Stimulated activated CD8-positive, alpha-beta memory T cell treated with anti-CD3 and anti-CD28 coated beads, Interleukin-15, amount 100 ng/mL, for 4 hours (primary cell): Measurements from ENCODE around the gene ELAVL4.
"Not testable (repeated sequence)": the region's sequence is repeated elsewhere in the genome, so short reads cannot be mapped to it uniquely, and the experiment has no call there.

Experiments used
- DNase-seq, 2 donors: peaks; one replicate each; pipeline ENCODE4 v3.0.0-alpha.2; 2020; ENCODE audit warnings: low read depth in 2 of 2

Gene ELAVL4

DNA sequence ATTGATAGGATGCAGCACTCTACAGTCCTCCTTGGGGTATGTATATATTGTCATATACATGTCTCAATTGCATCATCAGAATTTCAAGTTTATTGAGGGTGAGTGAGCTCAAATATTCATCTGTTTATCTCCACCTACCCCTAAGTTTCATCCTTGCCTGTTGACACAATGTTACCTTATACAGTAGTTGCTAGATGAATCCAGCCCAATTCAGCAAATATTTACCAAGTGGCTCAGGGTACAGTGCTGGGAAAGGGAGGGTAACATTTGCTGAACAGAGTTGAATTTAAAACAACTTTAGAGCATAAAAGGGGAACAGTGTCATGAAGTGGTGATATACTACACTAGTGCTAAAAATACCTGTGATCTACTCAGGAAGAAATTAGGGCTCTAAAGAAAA, 14.4 kb downstream of the ELAVL4 start:
- DNase-seq, result no peak

DNA sequence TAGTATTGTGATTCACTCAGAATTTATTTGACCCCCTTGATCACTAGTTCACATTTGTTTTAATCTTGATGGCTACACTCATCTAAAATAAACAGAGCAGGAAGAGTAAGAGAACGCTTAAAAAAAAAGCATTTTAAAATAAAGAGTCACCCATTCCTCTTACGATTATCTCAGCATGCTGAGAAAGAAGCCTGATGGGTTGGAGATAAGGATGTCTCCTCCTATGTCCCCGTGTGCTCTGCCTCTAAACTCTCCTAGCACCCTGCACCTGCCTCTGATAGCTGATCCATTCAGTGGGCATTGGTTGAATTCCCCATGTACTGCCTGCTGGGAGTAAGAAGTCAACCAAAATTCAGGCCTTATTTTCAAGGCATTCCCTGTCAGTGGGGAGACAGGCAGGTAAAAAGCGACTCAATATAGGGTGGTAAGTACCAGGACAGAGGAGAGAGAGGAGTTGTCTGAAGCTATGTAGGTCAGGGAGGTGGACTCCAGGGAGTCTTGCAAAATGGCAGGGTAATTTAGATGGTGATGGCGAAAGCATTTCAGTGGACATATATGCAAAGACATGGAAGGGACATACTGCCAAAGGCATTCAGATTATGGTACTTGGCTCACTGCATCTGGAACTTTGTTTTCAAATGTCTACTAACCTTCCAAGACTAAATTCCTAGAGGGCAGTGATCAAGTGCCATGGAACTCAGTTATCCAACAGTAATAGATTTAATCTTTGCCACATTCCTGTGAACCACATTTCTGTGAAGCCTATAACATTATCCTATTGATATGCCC, 18.4 kb downstream of the ELAVL4 start:
- DNase-seq, result no peak

DNA sequence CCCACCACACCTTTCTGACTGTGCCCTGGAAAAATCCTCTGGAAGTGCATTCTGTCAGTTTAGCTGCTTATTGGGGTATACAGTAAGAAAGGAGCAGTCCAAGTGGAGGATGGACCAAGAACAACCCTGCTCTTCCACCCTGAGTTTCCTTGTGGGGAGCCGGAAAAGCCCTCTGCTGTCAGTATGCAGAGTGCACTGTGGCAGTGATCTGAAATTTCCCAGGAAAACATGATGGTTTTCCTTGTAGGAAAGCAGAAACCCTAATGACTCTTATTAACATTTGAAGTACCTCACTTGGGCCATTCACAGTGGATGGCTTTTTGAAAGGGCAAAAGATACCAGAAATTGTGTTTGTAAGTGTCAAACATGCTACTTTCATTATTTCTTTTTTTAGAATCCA, 20.5 kb downstream of the ELAVL4 start:
- DNase-seq, result no peak

DNA sequence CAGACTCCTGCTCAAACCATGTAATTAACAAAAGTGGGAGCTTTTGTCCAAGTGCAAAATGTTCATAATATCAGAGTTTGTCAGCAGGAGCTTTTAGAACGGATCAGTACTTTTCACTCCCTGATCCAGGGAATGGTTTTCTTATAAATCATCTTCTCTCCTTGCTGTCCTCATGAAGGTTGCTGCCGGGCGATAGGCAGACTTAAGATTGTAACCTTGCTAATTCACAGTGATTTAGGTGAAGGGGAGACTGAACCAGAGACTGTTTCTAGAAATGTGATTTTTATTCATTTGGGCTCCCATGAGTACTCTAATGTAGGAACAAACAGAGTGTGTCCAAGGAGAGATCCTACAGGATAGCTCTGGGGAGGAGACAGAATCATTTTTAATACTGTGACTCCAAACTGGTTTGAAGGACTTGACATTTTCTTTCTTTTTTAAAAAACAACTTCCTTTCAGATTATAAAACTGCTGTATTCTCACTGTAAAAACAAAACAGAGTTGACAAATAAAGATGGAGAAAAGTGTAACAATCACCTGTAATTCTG, 23.7 kb downstream of the ELAVL4 start:
- no peak for DNase-seq

DNA sequence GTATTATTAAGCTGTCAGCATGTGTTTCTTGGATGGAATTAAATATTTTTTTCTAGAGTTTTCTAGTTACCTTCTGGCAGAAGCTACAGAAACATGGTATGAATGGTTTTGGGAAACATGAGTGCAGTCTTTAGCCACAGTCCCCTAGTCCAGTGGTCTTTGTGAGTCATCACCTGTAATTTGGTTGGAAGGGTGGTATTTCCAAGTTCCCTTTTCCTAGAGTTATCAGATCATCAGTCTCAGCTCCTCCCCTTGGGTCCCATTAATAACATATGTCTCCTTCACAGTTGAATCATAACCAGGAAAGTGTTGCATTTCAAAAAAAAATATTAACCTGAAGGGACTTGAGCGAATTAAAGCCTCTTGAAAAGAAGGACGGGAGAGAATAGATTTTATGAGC, 27.0 kb downstream of the ELAVL4 start:
- DNase-seq, result no peak

DNA sequence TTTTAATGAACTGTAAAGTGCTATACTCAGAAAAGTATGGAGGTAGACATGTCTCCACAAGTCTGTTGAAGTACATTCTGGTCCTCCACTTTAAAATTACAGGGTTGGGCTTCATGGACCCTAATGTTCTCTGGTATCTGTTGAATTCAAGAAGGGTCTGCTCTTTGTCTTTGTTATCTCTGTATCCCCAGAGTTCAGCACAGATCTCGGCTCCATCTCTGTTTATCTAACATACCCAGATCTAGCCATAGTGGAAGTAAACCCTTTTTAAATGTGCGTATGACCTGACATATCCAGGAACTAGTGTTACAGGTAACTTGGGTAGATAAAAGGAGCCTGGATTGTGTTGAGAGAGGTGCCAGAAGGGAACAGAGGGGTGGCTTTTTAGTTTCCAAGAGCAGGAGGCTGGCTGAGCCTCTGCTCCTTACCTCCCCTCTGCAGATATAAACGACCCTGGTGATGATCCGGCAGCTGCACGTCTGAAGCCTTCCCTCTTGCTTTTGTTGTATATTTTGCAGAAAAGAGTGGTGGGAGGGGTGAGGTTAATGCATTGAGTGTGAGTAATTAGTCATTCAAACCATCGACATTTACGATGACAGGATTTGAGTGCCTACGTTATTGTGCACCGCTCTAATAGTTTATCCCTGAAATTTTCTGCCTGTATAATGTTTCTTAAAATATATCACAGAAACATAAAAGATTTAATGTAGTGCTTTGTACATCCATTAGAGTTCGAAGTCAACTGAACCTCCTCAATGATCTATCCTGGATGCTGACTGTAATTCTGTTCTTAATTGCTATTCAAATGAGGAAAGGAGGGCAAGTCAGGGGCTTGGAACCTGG, 30.8 kb downstream of the ELAVL4 start:
- no peak for DNase-seq

DNA sequence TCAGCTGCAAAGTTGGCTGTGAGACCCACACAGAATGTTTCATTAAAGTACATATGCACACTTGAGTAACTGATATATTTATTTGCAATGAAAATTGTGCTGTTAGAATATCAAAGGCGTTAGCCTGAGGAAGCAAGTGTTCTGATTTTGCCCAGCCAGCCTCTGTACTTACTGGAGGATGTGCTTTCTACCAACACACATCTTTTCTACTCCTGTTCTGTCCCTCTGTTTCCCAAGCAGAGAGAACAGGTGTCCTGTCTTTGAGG, 31.4 kb downstream of the ELAVL4 start:
- DNase-seq, result no peak

DNA sequence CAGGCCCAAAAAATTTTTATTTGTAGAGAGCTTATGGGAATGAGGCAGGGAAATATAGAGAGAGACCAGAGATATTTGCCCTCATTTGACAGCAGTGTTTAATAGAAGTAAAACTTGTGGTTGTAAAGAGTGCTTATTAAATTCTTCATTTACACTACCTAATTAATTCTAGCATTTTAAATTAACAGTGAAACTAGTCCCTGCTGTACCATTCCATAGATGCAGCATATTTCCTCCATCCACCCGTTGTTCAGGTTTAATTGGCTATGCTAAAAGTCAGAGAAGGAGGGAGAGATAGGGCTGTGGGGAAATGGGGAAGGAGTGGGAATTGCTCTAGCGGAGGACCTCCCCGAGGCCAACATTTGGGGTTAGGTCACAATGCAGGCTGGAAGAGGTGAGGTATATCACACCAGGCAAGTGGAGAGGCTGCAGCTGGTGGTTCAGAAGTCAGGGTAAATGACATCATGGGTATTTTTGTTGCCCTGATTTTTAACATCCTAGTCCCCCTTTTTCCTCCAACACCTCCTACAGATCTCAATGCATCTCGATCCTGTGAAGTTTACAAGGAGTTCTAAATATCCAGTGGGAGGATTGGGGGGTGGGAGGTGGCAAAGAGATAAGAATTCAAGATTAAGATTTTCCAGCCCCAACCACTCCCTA, 38.6 kb downstream of the ELAVL4 start:
- no peak for DNase-seq

DNA sequence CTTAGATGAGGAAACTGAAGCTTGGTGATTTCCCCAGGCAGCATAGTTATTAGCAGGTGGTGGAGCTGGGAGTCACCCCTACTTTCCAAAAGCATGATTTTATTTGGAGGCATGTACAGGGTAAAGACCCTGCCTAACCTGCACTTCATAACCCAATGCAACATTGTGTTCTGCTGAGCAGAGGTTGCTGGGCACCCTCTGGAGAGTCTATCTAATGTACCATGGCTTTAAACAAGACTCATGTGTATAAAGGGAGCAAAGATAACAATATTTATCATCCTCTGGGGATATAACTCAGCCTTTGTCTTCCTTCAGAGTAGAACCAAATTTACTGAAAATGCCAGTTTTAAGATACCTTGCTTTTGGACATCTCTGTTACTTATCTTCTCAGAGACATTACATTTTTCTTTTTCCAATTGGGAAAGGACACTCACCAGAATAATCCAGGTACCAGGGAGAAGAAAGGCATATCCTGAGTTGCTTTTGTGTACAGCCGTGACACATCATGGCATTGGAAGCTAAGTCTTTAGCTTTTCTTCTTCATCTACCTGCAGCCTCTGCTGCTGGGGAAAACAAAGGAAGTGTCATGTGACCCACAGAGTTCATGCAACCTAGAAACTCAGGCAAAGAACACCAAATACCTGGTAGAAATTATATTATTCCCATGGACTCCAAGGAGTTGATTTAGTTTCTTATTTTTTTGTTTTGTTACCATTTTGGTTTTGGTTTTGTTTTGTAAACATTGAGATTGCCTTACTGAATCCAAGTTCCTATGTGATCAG, 39.6 kb downstream of the ELAVL4 start:
- DNase-seq, result no peak

DNA sequence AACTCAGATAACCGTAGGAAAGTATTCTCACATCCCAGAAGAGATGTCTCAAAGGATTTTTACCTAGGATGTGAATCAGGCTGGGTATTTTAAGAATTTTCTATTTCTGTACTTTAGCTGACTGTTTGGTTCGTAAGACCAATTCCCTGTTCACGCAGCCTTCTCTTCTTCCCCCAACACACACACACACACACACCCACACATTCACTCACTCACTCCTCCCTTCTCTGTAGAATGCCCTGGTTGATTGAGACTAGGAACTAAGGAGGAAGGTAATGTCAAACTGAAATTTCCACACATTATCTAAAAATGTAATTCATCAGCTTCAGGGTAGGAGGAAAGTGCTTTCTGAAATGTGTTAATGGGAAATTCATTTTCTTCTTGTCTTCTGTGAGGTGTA, 43.5 kb downstream of the ELAVL4 start:
- DNase-seq, result no peak

DNA sequence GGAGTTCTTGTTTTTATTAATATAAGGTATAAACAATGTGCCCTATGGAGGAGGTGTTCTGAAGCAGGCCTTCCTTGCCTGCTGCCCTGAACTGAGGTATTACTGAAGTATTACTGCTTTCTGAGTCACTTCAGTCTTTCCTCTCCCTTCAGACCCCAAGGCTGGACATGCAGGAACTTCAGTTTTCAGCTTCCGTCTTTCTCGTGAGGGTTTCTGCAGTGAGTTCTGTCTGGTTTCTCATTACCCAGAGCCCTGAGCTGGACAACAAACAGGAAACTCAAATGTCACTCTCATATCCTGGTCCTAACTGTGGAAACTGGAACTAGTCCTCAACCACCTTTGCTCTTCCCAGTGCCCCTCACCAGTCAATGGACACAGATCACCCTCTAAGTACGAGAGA, 46.8 kb downstream of the ELAVL4 start:
- no peak for DNase-seq

DNA sequence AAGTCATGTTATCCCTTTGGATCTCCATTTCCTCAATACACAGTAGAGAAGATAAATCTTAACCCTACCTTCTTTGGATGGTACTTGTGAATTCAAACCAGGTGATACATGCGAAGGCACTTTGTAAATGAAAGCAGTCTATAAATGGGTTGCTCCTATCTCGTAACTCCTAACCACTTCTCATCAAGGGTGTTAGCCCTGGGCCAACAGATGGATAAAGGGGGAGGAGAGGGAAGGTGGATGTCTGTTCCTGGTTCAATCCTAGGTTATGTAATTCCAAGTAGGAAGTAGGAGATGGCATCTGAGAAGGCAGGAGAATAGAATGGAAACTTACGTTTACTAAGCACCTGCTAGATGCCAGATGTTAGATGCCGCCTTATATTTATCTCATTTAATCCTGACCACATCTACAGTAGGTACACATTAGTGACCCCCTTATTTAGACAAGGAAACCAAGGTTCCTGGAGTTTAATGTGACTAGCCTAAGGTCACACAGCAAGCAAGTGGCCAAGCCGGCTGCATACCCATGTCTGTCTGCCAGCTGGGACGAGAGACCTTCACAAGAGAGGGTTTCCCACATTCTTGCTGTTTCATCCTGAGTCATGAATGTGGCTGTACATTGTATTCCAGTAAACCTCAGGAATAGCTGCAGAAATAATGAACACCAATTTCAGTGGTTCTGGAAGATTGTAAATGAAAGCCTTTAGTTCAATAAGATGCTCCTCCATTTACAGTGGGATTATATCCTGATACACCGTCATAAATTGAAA, 47.7 kb downstream of the ELAVL4 start:
- no peak for DNase-seq

DNA sequence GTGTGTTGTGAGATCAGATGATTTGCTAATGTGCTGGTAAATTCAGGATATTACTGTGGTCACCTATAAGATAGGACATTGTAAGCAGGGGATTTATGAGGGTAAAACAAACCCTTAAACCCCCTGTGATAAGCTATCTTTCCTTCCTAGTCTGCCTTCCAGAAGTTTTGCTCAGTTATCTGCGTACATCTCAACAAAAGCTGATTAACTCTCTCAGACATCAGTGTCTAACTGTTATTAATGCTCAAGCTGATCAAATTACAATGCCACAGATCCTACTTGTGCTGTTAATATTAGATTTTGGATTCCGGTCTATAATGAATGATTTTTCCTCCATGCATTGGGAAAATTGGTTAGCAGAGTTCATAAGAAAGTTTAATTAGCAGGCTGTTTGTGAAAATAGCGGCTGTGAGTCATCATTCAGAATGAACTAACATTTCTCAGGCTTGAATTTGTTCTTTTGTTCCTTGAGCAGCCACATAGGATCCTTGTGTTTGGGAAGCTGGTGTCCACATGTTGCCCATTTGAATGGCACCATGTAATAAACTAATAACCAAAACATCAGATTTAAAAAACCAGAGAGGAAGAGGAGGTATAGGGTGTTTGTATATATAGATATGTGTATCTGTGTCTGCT, 48.7 kb downstream of the ELAVL4 start:
- no peak for DNase-seq

DNA sequence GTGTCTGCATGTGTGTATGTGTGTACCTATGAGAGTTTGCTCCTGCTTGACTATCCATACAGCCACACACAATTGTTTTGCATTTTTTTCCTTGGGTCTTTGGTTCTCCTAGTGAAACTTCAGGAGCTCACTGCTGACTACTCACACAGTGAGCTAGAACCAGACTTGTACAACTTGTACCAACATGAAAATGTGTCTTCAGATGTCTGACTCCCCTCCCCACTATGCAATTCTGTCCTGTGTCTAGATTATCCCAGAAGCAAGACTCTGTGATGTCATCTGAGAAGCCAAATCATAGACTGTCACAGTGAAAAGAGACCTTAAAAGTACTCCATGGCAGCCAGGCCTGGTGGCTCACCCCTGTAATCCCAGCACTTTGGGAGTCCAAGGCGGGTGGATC, 49.7 kb downstream of the ELAVL4 start:
- DNase-seq, result no peak

DNA sequence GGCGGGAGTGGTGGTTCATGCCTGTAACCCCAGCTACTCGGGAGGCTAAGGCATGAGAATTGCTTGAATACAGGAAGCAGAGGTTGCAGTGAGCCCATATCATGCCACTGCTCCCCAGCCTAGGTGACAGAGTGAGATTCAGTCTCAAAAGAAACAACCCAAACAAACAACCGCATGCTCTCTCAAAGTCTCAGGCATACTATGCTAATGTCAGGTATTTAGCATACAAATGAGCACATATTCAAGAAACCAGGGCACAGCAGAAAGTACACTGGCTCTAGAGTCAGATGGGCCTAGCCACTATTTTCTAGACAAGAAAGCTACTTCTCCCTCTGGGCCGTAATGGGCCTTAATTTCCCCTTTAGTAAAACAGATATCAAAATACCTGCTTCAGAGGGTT, 55.0 kb downstream of the ELAVL4 start:
- DNase-seq, result no peak

DNA sequence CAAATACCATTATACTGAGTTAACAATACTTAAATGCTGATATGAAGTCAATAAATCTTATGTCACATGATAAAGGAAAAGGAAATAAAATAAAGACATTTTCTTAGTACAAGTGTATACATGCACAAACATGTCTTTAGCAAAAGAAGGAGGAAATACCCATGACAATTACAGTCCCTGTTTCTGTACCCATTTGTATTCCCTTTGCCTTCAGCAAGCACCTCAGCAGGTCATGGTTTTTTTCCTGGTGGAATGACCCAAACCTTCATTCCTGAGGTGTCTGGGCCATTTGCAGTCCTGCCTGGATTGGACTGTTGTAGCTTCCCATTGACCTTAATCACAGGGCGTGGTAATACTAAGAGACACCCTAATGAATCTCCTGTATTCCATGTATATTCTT, 57.6 kb downstream of the ELAVL4 start:
- DNase-seq, result not testable (repeated sequence)

DNA sequence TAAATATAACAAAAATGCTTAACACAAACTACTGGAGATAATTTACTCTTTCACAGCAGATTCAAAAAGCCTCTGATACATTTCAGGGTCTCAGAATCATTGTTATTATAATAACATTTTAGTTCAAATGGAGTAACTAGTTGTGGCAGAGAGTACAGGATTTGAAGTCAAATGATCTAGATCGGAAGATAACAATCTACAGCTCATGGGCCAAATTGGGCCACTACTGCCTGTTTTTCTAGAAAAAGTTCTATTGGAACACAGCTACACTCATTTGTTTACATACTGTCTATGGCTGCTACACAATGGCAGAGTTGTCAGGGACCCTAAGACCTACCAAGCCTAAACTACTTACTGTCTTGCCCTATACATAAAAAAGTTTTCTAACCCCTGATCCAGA, 63.6 kb downstream of the ELAVL4 start:
- DNase-seq, result no peak

DNA sequence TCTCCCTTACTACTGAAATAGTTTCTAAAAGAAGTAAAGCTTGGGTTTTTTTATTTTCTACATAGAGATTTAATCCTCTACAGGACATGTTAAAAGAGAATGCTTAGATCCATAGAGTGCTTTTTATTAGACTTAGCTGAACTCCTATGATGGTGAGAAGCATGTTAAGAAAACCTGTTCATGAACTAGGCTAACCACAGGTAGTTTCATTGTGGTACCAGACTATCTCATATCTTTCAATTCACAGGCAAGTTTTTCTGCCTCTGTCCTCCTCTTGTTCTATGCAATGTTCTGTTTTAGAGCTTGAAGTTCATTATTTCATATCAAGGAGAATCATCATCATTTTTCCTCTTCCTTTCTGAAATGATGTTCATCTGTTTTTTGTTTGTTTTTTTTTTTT, 65.4 kb downstream of the ELAVL4 start:
- DNase-seq, result no peak

DNA sequence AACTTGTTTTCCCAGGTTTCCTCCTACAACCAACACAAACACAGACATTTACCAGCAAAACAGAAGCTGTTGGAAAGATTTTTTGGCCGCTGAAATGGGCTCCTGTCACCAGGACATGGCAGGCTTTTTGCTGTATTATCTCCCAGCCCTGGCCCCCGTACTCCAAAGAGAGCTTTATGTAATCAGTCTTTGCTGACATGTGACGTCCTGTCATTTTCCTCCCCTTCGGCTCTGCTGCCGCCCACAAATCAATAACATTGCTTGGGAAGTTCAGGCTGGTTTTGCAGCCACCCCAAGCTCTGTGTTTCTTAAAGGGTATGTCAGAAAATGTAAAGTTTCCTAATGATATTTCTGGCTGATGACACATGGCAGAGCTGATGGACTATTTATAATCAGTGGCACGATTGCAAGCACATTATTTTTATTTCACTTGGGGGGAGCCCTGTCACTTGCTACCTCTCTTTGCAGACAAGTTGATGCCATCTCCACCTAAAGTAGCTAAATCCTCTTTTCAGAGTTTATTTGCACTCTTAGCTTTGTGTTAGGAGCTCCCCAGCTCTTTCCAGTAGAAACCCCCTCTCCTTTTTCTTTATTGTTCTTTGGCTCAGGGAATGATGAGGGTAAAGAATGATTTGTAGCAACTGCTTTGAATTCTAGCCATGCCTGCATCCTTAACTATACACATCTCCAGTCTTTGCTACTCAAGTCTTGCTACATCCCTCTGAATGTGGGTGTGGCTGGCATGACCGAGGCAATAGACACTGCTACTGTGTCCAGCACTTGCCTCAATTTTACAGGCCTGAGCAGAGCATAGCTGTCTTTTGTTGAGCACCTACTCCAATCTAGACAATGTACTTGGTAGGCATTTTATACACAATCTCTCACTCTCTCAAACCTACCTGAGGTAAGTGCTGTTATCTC, 67.3 kb downstream of the ELAVL4 start:
- no peak for DNase-seq

DNA sequence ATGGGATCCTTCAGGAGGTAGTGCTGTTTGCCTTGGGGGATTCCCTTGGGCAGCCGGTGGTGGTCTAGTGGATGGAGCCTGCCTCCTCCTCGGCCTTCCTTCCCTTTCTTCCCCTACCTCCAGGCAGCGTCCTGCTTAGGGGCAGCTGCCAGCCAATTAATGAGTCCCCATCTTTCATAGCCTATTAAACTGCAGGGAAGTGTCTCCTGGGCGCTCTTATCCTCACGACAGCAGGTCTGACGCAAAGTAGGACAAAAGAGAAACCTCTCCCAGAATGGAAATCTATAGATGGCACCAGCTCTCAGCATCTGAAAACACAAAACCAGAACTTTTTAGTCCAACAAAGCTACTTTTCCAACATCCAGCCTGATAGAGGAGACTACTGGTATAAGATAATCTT, 69.3 kb downstream of the ELAVL4 start:
- no peak for DNase-seq
